Peyer's patch (tissue), 4 donors: ENCODE data around the gene MAPK10.

ENCODE experiments used
- CTCF ChIP-seq, 6 experiments: fragments of 450-650 bp in 4 of 6; fragments of 200-600 bp in 2 of 6; sonication (generic) in 1 of 6; IDR thresholded peaks; one replicate each; pipeline ENCODE4 v1.5.1; 2017 to 2019; ENCODE audit warnings: antibody characterized with exemption in 6 of 6, mild to moderate bottlenecking in 3 of 6, moderate library complexity in 1 of 6
- POLR2A ChIP-seq, 2 donors: fragments of 450-650 bp; IDR thresholded peaks; one replicate each; pipeline ENCODE4 v1.5.1; 2017; ENCODE audit warnings: antibody characterized with exemption in 2 of 2, mild to moderate bottlenecking in 2 of 2, moderate library complexity in 2 of 2

- TF ChIP-seq CTCF (IDR thresholded peaks at IDR 0.05) (no peak), POLR2A (IDR thresholded peaks at IDR 0.05) (no peak)
Observed at GRCh38 chr4:86389664-86390063, 29.8 kb upstream of the MAPK10 start.
